Mesothelial cell of epicardium (in vitro differentiated cells): ENCODE data around the gene CCR6. TPM values are rescaled to one million over a fixed set of nuclear protein-coding genes. Genes with fewer than 3 reads are reported as not detected.

Experiments used
- DNase-seq, 2 experiments: peaks; one replicate each; pipeline ENCODE4 v3.0.0; 2021; ENCODE audit warnings: low spot score in 2 of 2; ENCODE audit not compliant: unreplicated experiment in 2 of 2
- H3K27ac Mint-ChIP-seq: 2 replicates; pipeline ENCODE4 v1.8.0; 2021; ENCODE audit warnings: mixed read lengths
- H3K27me3 Mint-ChIP-seq: 2 replicates; pipeline ENCODE4 v1.8.0; 2021; ENCODE audit warnings: low read depth, mixed read lengths
- H3K36me3 Mint-ChIP-seq: 2 replicates; pipeline ENCODE4 v1.8.0; 2021; ENCODE audit warnings: mixed read lengths
- H3K4me1 Mint-ChIP-seq: 2 replicates; pipeline ENCODE4 v1.8.0; 2021; ENCODE audit warnings: mixed read lengths
- H3K4me3 Mint-ChIP-seq: 2 replicates; pipeline ENCODE4 v1.8.0; 2021; ENCODE audit warnings: mild to moderate bottlenecking, moderate library complexity, mixed read lengths
- H3K9me3 Mint-ChIP-seq: 2 replicates; pipeline ENCODE4 v1.8.0; 2021; ENCODE audit warnings: mixed read lengths
- CTCF ChIP-seq: fragments of 200-600 bp; sonication (generic); IDR thresholded peaks from one replicate; pipeline ENCODE4 v1.5.0; 2021; ENCODE audit warnings: antibody characterized with exemption; ENCODE audit not compliant: unreplicated experiment
- total RNA-seq: library from RNA; stranded (reverse); gene quantifications from 3 replicates; pipeline ENCODE4 v1.2.1, GENCODE V29; 2021

The CCR6 gene
- total RNA-seq, 1 donor from 2014 or later = not detected

DNA sequence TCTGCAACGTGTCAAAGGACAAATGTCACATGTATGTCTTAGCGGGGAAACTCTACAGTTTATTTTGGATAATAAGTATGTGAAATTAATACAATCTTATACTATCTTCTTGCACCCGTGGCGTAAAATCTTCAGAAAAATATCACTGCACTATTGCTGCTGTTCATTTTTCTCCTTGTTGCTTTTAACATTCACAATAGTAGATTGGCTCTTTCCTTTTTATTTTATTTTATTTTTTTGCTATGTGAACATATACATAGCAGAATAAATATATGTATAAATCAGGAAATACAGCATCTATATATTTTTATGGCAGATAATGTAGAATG, 19.5 kb downstream of the CCR6 start:
- H3K36me3 Mint-ChIP-seq = no peaks in the 10 kb centered on the region
- H3K27me3 Mint-ChIP-seq = peaks cover 46% of the 10 kb centered on the region
- H3K4me1 Mint-ChIP-seq = peaks cover 17% of the 10 kb centered on the region
- no peaks in the 10 kb centered on the region for H3K9me3 Mint-ChIP-seq
- no peak overlapping the region for H3K27ac Mint-ChIP-seq
- no peak overlapping the region for H3K4me3 Mint-ChIP-seq
- no peak for DNase-seq
- TF ChIP-seq CTCF = no peak

DNA sequence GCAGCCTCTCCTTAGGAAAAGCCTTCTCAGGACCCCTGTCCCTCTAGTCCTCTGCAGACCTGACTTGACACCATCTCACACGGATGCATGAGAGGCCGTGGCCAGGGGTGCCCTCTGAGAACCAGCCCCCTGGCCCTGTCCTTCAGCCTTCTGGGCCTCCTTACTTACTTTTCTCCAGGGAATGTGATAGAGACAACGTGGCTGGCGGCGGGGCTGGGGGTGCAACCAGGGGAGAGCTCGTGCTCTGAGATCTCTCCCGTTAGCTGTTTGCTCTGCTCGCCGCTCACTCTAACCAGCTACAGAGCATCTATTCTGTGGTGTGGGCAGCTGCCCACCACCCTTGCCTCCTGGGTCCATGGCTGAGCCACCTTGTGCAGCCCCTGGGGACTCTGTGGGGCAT, 20.1 kb downstream of the CCR6 start:
- DNase-seq = no peak
- Mint-ChIP-seq H3K4me3 (no peak overlapping the region), H3K27ac (no peak overlapping the region), H3K4me1 (peaks cover 17% of the 10 kb centered on the region), H3K36me3 (no peaks in the 10 kb centered on the region), H3K27me3 (peaks cover 51% of the 10 kb centered on the region), H3K9me3 (no peaks in the 10 kb centered on the region)
- TF ChIP-seq CTCF = no peak

DNA sequence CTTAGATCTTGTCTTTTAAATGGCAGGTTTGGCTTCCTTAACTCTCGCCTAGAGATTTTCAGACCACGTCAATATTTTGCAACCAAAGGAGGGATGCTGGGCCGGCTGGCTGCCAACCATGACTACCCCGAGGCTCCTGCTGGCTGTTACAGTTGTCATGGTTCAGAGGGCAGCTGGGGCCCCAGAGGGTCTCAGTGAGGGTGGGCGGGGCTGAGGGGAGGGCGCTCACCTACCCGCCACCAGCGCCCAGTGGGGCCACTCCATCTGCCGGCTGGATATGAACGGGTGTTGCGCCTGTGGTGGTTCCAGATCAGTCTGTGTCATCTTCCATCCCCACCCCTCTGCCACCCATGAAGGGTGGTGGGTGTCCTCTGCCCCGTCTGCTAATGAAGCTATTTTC, 22.6 kb downstream of the CCR6 start:
- Mint-ChIP-seq H3K4me1 (peaks cover 10% of the 10 kb centered on the region), H3K27ac (no peak overlapping the region), H3K4me3 (no peak overlapping the region), H3K36me3 (no peaks in the 10 kb centered on the region), H3K27me3 (peaks cover 69% of the 10 kb centered on the region), H3K9me3 (no peaks in the 10 kb centered on the region)
- TF ChIP-seq CTCF = no peak
- DNase-seq = no peak

DNA sequence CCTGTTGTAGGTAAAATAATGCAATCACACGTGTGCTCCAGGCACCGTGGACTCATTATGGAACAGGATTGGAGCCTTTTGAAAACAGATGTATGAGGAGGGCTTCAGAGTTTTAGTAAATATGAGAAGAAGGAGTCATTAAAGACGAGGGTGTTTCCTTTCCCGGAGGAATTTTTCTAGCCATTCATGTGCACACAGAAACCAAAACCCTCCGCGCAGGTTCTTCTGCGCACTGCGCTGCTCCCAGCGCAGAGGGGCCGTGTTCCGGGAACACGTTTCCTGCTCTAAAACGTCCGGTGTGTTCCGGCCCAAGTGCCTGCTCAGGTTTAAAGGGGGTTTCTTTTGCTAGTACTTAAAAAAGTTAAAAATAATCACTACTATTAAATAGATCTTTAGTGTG, 23.2 kb downstream of the CCR6 start:
- Mint-ChIP-seq H3K4me3 (no peak overlapping the region), H3K27ac (no peak overlapping the region)

GRCh38 chr6:167146977-167147376, 24.1 kb downstream of the CCR6 start:
- no peak for DNase-seq
- peaks cover 79% of the 10 kb centered on the region for H3K27me3 Mint-ChIP-seq
- no peaks in the 10 kb centered on the region for H3K36me3 Mint-ChIP-seq
- H3K27ac Mint-ChIP-seq = no peak overlapping the region
- peaks cover 7% of the 10 kb centered on the region for H3K9me3 Mint-ChIP-seq
- H3K4me3 Mint-ChIP-seq = peak overlapping the region; percentile 7
- H3K4me1 Mint-ChIP-seq = peaks cover 10% of the 10 kb centered on the region
- no peak for TF ChIP-seq CTCF

More for the DNA sequence above, 23.2 kb downstream of the CCR6 start:
- no peak for DNase-seq
- Mint-ChIP-seq H3K27me3 (peaks cover 75% of the 10 kb centered on the region), H3K9me3 (peaks cover 4% of the 10 kb centered on the region), H3K4me1 (peaks cover 10% of the 10 kb centered on the region), H3K36me3 (no peaks in the 10 kb centered on the region)
- TF ChIP-seq CTCF = no peak

GRCh38 chr6:167148021-167148420, 25.1 kb downstream of the CCR6 start:
- H3K4me1 Mint-ChIP-seq = peaks cover 10% of the 10 kb centered on the region
- H3K27me3 Mint-ChIP-seq = peaks cover 83% of the 10 kb centered on the region
- no peak for DNase-seq
- H3K36me3 Mint-ChIP-seq = no peaks in the 10 kb centered on the region
- TF ChIP-seq CTCF = no peak
- no peak overlapping the region for H3K4me3 Mint-ChIP-seq
- H3K27ac Mint-ChIP-seq = no peak overlapping the region
- H3K9me3 Mint-ChIP-seq = peaks cover 7% of the 10 kb centered on the region
